Caco-2 (cell line): ENCODE results near the gene EHBP1. TPM values are rescaled to one million over a fixed set of nuclear protein-coding genes. Genes with fewer than 3 reads are reported as not detected.

Experiments used
- BruUV-seq: library from RNA; stranded (reverse); fragments of 400-500 nt; replicated peaks from 2 replicates; lab custom pipeline; 2021; lab: Mats Ljungman, UMichigan
- CTCF ChIA-PET: fragments of 300-600 bp; sonication (Branson Sonifier 250); formaldehyde crosslinking; loops from one replicate; lab custom pipeline; 2022; ENCODE audit warnings: antibody characterized with exemption; lab: Charles Lee
- POLR2A ChIA-PET: fragments of 300-600 bp; sonication (Branson Sonifier 250); formaldehyde crosslinking; loops from one replicate; lab custom pipeline; 2022; ENCODE audit warnings: antibody characterized with exemption; lab: Charles Lee
- DNase-seq, 2 experiments: peaks; one replicate each; pipeline versions ENCODE4 v3.0.0 to v3.0.0-alpha.2; 2020 to 2022
- H3K27me3 ChIP-seq: replicated peaks from 2 replicates; pipeline ENCODE4 v1.6.0; 2011; ENCODE audit warnings: low read length; ENCODE audit not compliant: control insufficient read depth, insufficient read depth
- H3K36me3 ChIP-seq: 2 replicates; pipeline ENCODE4 v1.5.1; 2011; ENCODE audit warnings: low read length; ENCODE audit not compliant: control insufficient read depth, insufficient read depth
- H3K4me1 ChIP-seq: fragments of 250-450 bp; sonication (Bioruptor Pico); 2 replicates; pipeline ENCODE4 v1.5.1; 2020; ENCODE audit warnings: mild to moderate bottlenecking
- H3K4me3 ChIP-seq: 2 replicates; pipeline ENCODE4 v1.5.1; 2011; ENCODE audit warnings: low read depth, mild to moderate bottlenecking, control low read depth, low read length
- H3K9me3 ChIP-seq: fragments of 250-450 bp; sonication (Bioruptor Pico); 2 replicates; pipeline ENCODE4 v1.5.1; 2020; ENCODE audit warnings: mild to moderate bottlenecking, moderate library complexity
- H3K27ac Mint-ChIP-seq: one replicate; pipeline ENCODE4 v1.8.0; 2022; ENCODE audit warnings: mixed read lengths; ENCODE audit not compliant: unreplicated experiment
- H3K27me3 Mint-ChIP-seq: one replicate; pipeline ENCODE4 v1.8.0; 2022; ENCODE audit warnings: mixed read lengths; ENCODE audit not compliant: insufficient read depth, unreplicated experiment
- H3K36me3 Mint-ChIP-seq: one replicate; pipeline ENCODE4 v1.8.0; 2022; ENCODE audit warnings: mild to moderate bottlenecking, mixed read lengths; ENCODE audit not compliant: insufficient read depth, unreplicated experiment
- H3K4me1 Mint-ChIP-seq: one replicate; pipeline ENCODE4 v1.8.0; 2022; ENCODE audit warnings: low read depth, mixed read lengths; ENCODE audit not compliant: unreplicated experiment
- H3K4me3 Mint-ChIP-seq: one replicate; pipeline ENCODE4 v1.8.0; 2022; ENCODE audit warnings: mild to moderate bottlenecking, moderate library complexity, mixed read lengths; ENCODE audit not compliant: unreplicated experiment
- H3K9me3 Mint-ChIP-seq: one replicate; pipeline ENCODE4 v1.8.0; 2022; ENCODE audit warnings: mixed read lengths; ENCODE audit not compliant: unreplicated experiment
- intact Hi-C: fragments of 100-400 bp; cut with micrococcal nuclease; formaldehyde crosslinking; loops from one replicate; pipeline ENCODE4 v1.10.0; 2022; ENCODE audit not compliant: unreplicated experiment
- total RNA-seq: library from RNA; stranded (reverse); gene quantifications from 2 replicates; pipeline ENCODE4 v1.2.3, GENCODE V29; 2022
- TF ChIP-seq, protein P1 (sequence below), 2 experiments: fragments of 200-600 bp in 1 of 2; IDR thresholded peaks; 1 replicate in 1 of 2; 2 replicates in 1 of 2; pipeline versions ENCODE4 v1.5.1 to v1.8.0; 2011 to 2022; ENCODE audit warnings: antibody characterized with exemption in 1 of 2, control low read depth in 1 of 2, inconsistent platforms in 1 of 2, low read depth in 1 of 2, low read length in 1 of 2, mild to moderate bottlenecking in 1 of 2, moderate library complexity in 1 of 2; ENCODE audit not compliant: insufficient read depth in 1 of 2, severe bottlenecking in 1 of 2, unreplicated experiment in 1 of 2

Gene EHBP1
- total RNA-seq, 1 experiment from 2014 or later, result 120 TPM

DNA sequence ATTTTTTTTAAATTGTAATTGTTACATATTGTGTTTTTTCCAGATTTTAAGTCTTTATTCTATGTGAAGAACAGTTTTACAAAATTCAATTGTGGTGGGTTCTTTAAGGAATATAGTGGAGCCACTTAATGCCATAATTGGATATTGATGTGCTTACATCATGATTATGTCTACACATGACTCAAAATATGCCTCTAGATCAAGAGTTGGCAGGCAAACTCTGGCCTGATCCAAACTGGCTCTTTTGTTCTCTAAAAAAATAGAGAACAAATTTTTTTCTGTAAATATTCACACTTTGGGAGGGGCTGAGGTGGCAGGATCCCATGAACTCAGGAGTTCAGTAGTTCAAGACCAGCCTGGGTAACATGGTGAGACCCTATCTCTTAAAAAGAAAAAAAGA, 8.3 kb downstream of the EHBP1 start:
- BruUV-seq, result no TSS peak
- no peak for DNase-seq
- H3K27me3 ChIP-seq, result no peaks in the 10 kb centered on the region
- ChIA-PET CTCF (no interaction called here), POLR2A (no interaction called here)
- intact Hi-C loops, result no loop called here
- Mint-ChIP-seq H3K4me3 (no peak overlapping the region), H3K36me3 (peaks cover 35% of the 10 kb centered on the region), H3K27ac (no peak overlapping the region), H3K4me1 (peaks cover 4% of the 10 kb centered on the region), H3K9me3 (no peaks in the 10 kb centered on the region), H3K27me3 (no peaks in the 10 kb centered on the region)
- no peaks in the 10 kb centered on the region for H3K9me3 ChIP-seq
- H3K36me3 ChIP-seq, result peaks cover 1% of the 10 kb centered on the region; the same call in 1 of the 2 replicates
- TF ChIP-seq, protein P1, sequence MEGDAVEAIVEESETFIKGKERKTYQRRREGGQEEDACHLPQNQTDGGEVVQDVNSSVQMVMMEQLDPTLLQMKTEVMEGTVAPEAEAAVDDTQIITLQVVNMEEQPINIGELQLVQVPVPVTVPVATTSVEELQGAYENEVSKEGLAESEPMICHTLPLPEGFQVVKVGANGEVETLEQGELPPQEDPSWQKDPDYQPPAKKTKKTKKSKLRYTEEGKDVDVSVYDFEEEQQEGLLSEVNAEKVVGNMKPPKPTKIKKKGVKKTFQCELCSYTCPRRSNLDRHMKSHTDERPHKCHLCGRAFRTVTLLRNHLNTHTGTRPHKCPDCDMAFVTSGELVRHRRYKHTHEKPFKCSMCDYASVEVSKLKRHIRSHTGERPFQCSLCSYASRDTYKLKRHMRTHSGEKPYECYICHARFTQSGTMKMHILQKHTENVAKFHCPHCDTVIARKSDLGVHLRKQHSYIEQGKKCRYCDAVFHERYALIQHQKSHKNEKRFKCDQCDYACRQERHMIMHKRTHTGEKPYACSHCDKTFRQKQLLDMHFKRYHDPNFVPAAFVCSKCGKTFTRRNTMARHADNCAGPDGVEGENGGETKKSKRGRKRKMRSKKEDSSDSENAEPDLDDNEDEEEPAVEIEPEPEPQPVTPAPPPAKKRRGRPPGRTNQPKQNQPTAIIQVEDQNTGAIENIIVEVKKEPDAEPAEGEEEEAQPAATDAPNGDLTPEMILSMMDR (IDR thresholded peaks at IDR 0.05; ENCODE audit: insufficient read depth in 1 of 2, low read depth in 1 of 2, low read length in 1 of 2, severe bottlenecking in 1 of 2, unreplicated experiment in 1 of 2), result no peak
- no peak overlapping the region for H3K4me3 ChIP-seq
- peaks cover 6% of the 10 kb centered on the region; the same call in 1 of the 2 replicates for H3K4me1 ChIP-seq

DNA sequence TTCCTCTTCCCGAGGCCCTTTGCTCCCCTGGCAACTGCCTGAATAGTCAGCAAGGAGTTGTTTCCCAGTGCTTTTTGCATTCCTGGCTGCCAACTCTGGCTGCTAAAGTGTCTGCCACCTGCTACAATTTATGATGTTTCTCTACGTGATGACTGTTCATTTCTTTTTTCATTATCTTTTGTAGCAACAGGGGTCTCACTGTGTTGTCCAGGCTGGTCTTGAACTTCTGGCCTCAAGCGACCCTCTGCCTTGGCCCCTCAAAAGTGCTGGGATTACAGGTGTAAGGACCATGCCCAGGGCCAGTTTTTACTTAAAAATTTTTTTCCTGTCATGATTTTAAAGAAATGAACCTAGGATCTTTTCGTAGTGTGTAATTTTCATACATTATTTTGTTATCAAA, 11.3 kb downstream of the EHBP1 start:
- H3K27ac Mint-ChIP-seq, result no peak overlapping the region
- ChIA-PET POLR2A (no interaction called here), CTCF (no interaction called here)
- intact Hi-C loops, result no loop called here
- H3K4me3 ChIP-seq, result no peak overlapping the region
- no peaks in the 10 kb centered on the region for H3K27me3 ChIP-seq
- H3K9me3 Mint-ChIP-seq, result no peaks in the 10 kb centered on the region
- no peaks in the 10 kb centered on the region for H3K9me3 ChIP-seq
- no peaks in the 10 kb centered on the region for H3K27me3 Mint-ChIP-seq
- H3K4me1 ChIP-seq, result peaks cover 5% of the 10 kb centered on the region
- no TSS peak for BruUV-seq
- H3K4me3 Mint-ChIP-seq, result no peak overlapping the region
- TF ChIP-seq, protein P1 (IDR thresholded peaks at IDR 0.05; ENCODE audit: insufficient read depth in 1 of 2, low read depth in 1 of 2, low read length in 1 of 2, severe bottlenecking in 1 of 2, unreplicated experiment in 1 of 2), result no peak
- H3K36me3 Mint-ChIP-seq, result peaks cover 42% of the 10 kb centered on the region
- H3K36me3 ChIP-seq, result peaks cover 2% of the 10 kb centered on the region
- no peak for DNase-seq
- H3K4me1 Mint-ChIP-seq, result no peaks in the 10 kb centered on the region

DNA sequence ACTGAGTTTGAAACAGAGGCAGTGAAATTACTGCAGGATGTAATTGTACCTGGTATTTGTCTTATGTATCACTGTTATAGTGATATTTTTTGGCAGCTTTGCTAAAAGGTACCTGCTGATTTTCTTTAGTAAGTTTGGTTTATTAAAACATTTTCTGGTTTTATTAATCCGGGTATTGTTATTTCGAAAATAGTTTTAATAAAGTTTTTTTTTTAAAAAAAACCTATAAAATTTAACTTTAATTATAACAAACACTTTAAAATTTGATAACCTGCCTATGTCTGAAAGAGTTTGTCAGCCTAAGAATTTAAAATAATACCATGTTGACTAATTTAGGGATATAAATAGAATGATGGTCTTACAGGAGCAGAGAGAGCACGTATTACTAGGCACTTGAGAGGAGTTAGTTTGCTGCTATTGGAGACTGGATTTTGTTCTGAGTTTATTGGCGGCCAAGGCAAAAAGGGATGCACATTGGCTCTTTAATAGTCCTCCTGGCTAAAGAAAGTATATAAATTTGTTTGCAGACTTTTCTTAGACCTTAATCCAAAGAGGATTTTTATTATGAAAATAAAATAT, 12.1 kb downstream of the EHBP1 start:
- POLR2A ChIA-PET, result no interaction called here
- no peaks in the 10 kb centered on the region for H3K9me3 ChIP-seq
- no peak overlapping the region for H3K27ac Mint-ChIP-seq
- no peaks in the 10 kb centered on the region for H3K9me3 Mint-ChIP-seq
- CTCF ChIA-PET, result no interaction called here
- BruUV-seq, result no TSS peak
- H3K27me3 ChIP-seq, result no peaks in the 10 kb centered on the region
- no peaks in the 10 kb centered on the region for H3K4me1 Mint-ChIP-seq
- H3K4me3 Mint-ChIP-seq, result no peak overlapping the region
- peaks cover 44% of the 10 kb centered on the region for H3K36me3 Mint-ChIP-seq
- H3K36me3 ChIP-seq, result peaks cover 2% of the 10 kb centered on the region
- DNase-seq, result no peak
- H3K4me3 ChIP-seq, result no peak overlapping the region
- peaks cover 5% of the 10 kb centered on the region for H3K4me1 ChIP-seq
- TF ChIP-seq, protein P1 (IDR thresholded peaks at IDR 0.05; ENCODE audit: insufficient read depth in 1 of 2, low read depth in 1 of 2, low read length in 1 of 2, severe bottlenecking in 1 of 2, unreplicated experiment in 1 of 2), result no peak
- H3K27me3 Mint-ChIP-seq, result no peaks in the 10 kb centered on the region
- intact Hi-C loops, result no loop called here
